ENCODE data around the gene C2CD4D.
A peak's percentile ranks its signal among the peaks of the same experiment; 100 is the strongest.

The C2CD4D gene

DNA sequence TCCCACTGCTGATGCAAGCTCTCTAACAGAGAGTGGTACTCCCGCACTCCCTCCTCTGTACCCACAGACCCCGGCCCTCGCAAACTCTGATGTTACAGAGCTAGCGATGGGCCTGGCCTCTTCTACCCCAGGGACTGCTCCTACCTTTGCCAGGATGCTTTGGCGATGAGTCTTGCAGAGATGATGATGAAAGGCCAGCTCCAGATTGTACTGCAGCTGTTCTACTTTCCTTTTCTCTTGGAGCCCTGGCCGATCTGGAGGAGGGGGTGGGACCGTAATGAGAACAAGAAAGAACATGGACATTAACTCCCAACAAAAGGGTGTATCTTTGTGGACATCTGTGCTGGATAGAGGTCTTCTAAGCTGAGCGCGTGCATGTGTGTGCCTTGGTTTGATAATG is 28.4 kb downstream of the C2CD4D start:
- no peak for DNase-seq

DNA sequence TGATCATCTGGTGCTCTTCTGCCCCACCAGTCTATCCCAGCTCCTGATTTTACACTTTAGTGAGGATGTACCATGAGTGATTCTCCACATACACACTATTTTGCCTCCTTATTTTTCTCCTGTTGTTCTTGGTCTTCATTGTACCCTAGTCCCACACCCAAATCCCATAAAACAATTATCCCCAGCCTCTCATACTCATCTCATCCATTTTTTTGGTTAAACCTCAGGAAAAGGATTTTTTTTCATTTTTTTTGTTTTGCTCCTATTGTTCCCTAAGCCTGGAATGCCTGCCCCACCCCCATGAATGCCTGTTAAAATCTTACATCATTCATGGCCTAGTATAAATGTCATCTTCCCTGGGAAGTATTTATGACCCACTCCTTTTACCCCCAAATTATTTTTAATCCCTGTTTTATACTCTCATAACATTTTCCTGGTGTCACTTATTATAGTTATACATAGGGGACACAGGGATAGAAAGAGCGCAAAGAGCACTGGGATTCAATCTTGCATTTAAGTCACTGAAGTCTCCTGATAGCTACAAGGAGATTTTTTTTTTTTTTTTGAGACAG is 29.5 kb downstream of the C2CD4D start:
- DNase-seq: no peak

DNA sequence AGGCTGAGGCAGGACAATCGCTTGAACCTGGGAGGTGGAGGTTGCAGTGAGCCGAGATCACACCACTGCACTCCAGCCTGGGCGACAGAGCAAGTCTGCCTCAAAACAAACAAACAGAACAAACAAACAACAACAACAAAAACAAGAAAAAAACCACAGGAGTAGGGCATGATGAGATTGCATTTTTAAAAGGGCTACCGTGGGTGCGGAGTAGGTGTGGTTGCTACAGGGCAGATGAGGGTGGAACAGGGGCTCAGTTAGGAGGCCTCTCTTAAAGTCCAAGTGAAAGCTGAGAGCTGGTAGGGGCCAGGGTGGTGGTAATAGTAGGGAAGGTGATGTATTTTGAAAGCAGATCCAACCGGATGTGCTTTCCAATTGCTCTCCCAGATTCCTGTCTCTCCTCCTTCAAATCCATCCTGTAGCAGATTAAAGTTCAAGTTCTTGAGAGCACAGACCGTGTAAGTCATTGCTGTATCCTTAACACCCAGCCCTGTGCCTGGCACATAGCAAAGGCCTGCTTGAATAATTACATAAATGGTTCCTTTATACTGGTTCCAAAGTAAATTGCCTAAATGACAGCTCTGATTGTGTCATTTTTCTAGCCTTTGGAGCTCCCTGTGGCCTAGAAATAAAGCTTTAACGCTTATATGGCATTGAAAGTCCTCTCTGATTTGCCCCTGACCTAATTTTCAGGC is 30.2 kb downstream of the C2CD4D start:
- DNase-seq: no peak

DNA sequence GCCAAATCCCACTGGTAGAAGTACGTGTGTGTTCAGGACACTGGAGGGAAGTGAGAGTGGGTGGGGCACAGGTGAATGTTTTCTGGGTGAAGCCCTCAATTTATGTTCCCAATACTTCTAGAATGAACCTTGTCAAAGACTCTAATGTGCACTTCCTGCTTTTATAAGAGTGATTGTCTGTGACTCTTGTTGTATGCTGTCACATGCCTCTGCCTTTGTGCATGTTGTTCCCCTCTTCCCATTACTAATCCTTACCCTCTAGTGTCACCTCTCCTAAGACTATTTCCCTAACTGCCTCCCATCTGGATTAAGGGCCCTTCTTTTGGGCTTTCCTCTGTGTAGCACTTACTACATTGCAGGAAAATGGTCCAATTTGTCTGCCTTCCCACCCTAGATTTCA is 31.9 kb downstream of the C2CD4D start:
- DNase-seq: no peak

DNA sequence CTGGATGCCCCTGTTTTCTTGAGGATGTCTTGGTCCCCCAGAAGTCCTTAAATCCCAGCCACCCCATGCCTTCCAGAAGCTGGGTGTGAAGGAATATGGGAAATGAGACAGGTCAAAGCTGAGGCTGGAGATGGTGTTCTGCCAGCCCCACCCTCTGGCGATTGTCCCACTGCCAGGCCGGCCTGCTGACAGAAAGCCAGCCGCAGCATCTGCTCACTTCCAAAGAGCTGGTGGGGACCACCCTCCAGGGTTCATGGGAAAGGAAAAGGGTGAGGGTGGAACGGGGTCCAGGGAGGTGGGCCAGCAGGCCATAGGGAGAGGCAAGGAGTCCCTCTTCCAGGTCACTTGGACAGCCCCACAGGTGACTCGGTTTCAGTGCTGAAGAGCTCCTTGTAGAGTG is 32.5 kb downstream of the C2CD4D start:
- no peak for DNase-seq

DNA sequence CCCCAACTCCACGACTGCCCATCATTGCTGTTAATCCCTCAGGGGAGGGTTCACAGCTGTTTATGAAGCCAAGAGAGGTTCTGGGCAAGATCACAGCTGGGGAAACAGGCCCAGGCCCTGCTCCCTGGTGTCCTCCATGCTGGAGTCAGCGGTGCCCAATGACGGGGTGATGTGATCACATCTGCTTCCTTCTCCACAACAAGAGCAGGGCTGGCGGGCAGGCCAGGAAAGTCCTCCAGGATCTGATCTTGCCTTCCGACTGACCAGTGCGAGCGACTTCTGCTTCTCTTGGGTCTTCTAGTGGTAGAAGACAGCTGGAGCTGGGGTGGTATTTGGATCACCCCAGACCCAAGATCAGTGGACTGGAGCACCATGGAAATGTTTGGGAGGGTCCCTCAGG is 33.5 kb downstream of the C2CD4D start:
- no peak for DNase-seq

DNA sequence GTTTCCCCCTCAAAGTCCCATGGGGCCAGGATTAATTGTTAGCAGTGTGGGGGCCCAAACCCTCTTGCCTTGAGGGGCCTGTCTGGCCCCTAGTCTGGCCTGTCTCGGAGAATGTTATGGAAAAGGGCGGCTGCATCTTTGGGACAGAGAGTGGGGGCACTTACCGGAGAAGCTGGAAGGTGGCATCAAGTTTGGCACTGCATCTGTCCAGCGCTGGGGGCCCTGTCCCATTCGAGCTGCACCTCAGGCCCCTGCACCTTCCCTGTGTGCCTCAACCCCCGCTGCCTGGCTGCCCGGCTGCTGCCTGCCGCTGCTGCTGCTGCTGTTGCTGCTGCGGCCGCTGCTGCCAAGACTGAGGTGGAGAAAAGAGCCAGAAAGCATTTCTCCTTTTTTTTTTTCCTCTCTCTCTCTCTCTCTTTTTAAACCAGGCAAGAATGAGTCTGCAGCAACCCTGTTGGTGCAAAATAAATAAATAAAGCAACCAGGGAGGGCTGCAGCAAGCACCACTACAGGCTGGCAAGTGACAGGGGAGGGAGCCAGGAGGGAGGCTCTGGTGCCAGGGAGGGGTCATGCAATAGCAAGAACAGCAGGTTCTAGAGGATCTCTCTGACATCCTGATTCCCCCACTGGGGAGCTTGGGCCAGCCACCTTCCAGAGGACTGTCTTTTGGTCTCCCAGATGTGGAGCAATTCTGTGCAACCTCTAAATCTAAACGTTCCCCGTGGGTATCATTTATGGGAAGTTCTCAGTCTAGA is 34.4 kb downstream of the C2CD4D start, which contains the start of gene LINGO4:
TSS of gene LINGO4 (minus strand) at position 354 of the 755 bp plus-strand sequence. CDS start 2,715 bp downstream, outside the sequence.
- no peak for DNase-seq

DNA sequence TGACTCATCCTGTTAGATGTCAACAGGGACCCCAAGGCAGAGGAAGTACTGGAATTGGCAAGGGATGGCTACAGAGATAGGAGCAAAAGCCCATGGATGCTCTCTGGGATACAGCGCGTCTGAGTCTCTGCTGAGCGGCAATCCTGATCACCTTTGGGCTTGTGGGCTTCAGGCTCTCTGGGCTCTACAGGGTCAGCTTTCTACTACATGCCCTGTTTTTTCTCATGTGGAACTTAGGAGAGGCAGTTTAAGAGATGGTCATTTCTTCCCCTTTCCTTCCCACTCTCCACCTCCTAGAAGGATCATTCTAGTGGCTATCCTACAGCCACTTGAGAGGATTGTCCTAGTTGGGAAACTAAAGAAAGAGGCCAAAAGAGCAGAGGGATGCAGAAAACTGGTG is 35.7 kb downstream of the C2CD4D start:
- no peak for DNase-seq

DNA sequence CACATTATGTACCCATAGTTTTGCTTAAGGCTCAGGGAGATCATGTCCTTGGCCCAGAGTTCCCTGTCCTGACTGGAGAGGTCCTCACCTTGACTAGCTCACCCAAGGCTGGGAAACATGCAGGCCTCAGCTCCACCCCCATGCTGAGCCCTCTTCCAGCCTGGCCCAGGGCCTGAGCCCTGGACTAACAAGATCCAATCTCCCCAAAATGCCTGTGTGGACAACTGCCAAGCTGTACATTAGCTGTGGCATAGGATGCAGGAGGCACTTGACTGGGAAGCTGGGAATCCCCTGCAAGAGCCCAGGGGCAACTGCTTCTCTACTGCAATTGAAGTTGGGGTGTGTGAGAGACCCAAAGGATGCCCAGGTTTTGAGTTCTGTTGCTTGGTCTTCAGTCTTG is 36.5 kb downstream of the C2CD4D start:
- no peak for DNase-seq

DNA sequence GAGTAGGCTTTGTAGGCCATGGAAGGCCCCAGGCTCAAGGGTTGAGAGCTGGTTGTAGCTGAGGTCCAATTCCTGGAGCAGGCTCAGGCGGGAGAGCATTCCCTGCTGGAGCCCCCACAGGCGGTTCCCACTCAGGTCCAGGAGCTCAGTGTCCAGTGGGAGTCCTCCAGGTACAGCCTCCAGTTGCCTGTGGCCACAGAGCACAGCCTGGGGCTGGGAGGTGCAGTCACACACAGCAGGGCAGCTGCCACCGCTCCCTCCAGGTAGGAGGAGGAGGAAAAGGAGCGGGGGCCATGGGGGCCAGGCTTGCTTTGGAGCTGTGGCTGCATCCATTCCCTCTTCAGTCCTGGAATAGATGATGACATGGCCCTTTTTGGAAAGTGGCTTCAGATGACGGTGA is 37.2 kb downstream of the C2CD4D start:
- DNase-seq: no peak

DNA sequence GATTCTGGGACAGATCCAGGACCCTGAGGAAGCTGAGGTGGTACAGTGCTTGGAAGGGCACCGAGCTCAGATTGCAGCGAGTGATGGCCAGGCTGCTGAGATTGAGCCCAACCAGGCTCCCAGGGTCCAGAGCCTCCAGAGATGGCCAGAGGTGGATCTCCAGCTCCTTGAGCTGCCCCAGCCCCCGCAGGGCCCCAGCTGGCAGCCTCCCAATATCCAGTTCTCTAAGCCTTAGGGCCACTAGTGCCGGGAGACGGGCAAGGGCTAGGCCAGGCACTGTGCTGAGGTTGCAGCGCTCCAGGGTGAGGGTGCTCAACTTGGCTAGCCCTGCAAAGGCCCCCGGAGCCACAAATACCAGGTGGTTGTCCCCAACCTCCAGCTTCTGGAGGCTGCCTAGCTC is 37.8 kb downstream of the C2CD4D start:
- no peak for DNase-seq

DNA sequence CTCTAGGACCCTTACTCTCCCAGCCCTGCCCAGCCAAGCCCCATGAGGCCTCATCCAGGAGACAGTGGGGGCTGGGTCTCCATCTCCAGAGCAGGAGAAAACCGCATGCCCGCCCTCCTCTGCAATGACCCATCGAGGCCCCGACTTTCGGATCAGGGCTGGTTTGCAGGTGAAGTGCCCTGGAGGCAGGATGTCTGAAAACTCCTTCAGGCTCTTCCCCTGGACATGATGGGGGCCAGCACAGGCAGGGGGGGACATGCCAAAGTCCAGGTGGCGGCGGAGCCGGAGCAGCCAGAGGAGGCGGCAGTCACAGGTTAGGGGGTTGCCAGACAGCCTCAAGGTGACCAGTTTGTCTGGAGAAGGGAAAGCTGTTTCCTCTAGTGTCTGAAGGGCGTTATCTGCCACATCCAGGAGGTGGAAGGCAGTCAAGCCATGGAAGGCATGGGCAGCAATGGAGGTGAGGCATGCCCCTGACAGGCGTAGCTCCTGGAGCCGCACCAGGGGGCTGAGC is 38.3 kb downstream of the C2CD4D start:
- no peak for DNase-seq

DNA sequence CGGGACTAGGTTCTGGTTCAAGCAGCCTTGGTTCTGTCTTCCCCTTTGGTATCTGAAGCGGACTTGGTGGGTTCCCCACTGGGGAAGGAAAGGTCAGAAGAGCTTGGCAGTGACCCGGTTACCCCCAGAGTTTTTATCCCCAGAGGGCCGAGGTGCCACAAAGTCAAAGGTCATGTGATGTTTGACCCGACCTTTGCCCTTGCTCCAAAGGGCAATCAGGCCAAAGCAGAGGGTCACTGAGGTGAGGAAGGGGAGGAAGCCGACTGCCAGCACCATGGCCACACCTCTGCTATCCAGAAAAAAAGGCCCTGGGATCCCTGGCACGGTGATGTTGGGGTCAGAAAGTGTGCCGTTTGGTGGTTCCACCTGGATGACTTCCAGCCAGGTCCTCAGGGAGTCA is 38.8 kb downstream of the C2CD4D start:
- DNase-seq: no peak

DNA sequence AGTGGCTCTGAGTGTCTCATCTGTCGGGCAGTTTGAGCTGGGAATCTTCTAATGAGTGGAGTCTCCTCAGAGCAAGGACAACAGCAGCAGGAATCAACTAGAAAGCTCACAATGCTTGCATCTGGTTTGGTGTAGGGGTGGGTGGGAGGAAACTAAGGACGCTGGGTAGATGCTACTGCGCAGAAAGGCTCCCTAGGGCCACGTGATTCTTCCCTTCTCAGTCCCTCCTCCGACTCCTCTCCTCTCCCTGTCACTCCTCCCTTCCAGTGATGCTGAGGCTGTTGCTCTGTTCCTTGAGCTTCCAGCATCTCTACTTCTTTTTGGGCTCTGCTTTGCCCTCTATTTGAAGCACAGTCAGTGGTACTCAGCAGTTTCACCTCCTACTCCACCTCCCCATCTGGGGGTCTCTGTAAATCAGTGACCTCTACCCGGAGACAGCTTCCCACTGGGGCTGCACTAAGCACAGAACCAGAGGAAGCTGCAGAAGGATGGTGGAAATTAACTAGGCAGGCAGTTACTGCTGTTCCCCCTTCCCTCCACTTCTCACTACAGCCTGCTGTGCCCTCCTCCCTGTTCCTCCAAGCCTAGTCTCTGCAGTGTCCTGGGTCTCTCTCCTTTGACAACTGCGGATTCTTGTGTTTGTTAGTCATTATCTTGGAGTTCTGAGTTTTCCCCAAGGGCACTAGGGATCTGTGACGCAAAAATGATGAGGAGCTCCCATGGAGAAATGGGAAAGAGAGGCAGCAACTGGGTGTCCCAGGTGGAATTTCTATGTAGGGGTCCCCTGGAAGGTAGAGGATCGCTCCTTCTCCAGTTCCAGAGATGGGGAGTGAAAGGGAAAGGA is 40.2 kb downstream of the C2CD4D start:
- no peak for DNase-seq

DNA sequence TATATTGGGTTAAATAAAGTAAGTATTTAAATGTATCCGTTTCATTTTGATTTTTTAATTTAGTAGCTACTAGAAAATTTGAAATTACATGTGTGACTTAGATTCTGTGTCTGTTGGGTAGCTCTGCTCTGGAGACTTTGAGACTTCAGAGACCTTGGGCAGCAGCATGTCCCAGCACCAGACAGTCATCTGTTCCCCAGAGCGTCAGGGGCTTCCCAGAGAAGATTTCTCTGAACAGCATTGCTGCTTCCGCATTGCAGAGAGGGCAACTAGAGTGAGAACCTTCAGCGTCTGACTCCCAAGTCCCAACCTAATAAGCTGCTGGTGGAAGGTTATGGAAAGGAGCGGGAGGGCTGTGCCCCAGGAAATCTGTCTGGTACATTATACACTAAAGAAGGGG is 41.0 kb downstream of the C2CD4D start:
- no peak for DNase-seq

DNA sequence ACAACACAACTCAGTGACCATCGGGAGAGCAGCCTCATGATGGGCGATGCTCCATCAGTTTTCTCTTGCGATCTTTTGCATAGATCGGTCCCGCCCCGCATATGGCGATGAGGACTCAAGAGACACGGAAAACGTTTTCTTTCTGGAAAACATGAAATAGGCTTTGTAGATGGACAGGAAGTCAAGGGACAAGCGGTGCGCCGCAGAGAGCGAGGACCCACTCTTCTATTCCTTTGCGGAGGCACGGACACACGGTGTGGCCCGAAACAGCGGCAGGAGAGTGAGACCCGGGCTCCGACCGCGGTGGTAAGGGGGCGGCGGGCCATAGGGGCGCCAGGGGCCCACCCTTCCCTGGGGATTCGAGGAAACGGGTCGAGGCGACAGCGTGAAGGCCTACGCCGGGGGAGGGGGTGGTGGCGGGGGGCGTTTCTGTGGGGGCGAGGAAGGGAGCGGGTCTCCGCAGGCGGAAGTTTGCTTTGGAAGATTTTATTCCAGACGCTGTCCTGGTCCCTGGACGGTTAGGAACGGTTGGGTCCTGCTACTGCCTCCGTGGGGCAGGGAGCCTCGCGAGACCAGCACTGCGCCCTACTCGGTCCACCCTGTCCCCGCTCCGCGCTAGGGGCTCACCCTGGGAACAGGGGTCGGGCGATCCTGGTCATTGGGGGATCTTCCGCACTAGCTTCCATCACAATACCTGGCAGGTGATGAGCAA is 48.5 kb downstream of the C2CD4D start:
- no peak for DNase-seq

DNA sequence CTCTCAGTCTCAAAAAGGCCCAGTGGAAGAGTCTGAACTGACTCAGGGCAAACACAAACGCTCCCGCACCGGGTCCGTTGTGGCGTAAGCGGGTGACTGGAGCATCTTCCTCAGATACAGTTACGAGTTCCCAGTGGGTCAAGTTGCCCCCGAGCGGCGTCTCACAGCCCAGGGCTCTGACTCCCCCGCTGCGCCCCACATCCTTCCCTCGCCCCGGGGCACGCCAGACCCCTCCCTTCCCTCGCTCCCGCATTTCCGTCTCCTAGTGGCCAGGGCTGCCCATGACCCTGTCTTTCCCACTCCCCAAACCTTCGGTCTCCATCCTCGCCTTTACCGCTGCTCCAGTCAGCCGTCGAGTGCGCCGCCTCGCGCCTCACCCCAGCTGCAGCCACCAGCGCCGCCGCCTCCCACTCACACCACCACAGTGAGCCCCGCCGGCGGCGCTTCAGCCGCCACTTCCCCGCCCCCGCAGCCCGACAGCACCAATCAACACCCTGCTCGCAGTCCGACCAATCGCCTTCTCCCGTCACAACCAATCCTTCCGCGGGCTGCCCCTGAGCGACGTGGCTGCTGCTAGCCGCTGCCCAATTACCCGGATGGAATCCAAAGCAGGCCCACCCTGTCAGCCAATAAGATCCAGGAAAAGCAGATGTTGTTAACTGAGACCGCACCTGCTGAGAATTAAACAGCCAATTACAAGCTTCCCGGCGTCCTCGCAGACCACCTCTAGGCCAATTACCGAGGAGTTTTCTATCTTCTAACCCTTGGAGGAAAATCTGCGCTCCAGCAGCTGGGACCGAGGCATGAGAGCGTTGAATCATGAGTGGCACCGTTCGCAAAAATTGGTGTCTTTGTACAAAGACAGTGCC is 49.3 kb downstream of the C2CD4D start, which contains the start of gene TDRKH:
TSS of gene TDRKH (minus strand) at position 430 of the 869 bp plus-strand sequence. CDS start 7,478 bp downstream, outside the sequence.
- peak; percentile 99 for DNase-seq

Measured in right hindlimb (tissue), 1 donor.